Measurements from ENCODE around the gene PRSS58.

PRSS58 gene

DNA sequence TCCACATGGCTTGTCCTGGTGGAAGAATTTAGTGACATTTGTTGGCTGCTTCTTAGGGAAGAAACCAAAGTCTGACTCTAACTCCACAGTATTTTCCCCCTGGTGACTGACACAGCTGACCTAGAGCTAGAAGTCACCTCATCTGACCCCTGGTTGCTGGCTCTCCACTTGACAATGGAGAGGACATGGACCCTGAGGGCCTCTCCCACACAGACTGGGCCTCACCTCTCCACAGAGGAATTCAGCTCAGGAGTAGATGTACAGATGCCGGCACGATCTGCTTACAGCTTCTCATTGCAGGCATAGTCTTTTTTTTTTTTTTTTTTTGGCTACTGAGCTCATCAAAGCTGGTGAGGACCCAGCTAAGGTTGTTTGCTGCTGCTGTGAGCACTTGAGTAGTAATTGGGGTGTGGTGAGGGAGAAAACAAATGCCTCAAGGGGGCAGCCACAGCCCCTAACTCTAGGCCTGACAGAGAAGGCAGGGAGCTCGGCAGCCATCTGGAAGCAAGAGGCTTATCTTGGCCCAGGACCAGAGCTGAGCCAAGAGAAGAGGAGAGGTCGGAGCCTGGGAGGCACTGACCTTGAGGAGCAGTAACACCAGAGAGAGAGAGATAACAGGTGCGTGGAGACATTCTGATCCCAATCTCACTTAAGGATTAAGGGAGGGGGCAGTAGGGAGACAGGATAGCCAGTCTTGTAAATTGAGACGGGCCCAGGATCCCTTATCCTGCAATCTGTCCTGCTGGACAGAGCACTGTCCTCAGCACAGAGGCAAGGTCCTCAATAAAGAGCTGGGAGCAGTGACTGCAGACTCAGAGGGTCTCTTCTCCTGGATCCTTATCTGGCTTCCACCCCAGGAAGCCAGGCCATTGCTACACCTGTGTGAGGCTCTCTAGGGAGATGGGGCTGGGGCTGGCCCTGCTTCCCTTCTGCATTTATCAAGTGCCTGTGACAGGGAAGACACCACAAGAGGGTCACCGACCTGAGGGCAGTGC, 9.4 kb downstream of the PRSS58 start:
- Histone ChIP-seq H3K9me3 (ENCODE audit: control insufficient read depth, insufficient read depth, low read length) (no peaks in the 10 kb centered on the region), H3K36me3 (ENCODE audit: control insufficient read depth, low read length) (no peaks in the 10 kb centered on the region), H3K27me3 (ENCODE audit: control insufficient read depth, low read length) (no peaks in the 10 kb centered on the region), H4K20me1 (ENCODE audit: control insufficient read depth, insufficient read depth, low read depth, low read length) (no peaks in the 10 kb centered on the region), H3K9me2 (replicated peaks; ENCODE audit: control insufficient read depth, low read length) (no peaks in the 10 kb centered on the region), H3K4me1 (ENCODE audit: control insufficient read depth, low read length) (no peaks in the 10 kb centered on the region), H3K4me3 (ENCODE audit: low read length) (no peak overlapping the region), H3K27ac (ENCODE audit: low read depth, low read length) (no peak overlapping the region), H3K4me2 (ENCODE audit: low read length) (no peak overlapping the region), H3K79me2 (ENCODE audit: control insufficient read depth, low read length) (no peaks in the 10 kb centered on the region), H3F3A (ENCODE audit: control insufficient read depth, insufficient read depth) (no peaks in the 10 kb centered on the region)
- TF ChIP-seq EZH2phosphoT487 (IDR thresholded peaks at IDR 0.05; ENCODE audit: borderline replicate concordance, low read length) (no peak), CTCF (IDR thresholded peaks at IDR 0.05; ENCODE audit: low read depth, low read length, poor library complexity, severe bottlenecking) (no peak)

GRCh38 chr7:142243823-142244222, 14.0 kb downstream of the PRSS58 start:
- Histone ChIP-seq H3K4me2 (ENCODE audit: low read length) (no peak overlapping the region), H4K20me1 (ENCODE audit: control insufficient read depth, insufficient read depth, low read depth, low read length) (no peaks in the 10 kb centered on the region), H3F3A (ENCODE audit: control insufficient read depth, insufficient read depth) (no peaks in the 10 kb centered on the region), H3K9me2 (replicated peaks; ENCODE audit: control insufficient read depth, low read length) (no peaks in the 10 kb centered on the region), H3K79me2 (ENCODE audit: control insufficient read depth, low read length) (no peaks in the 10 kb centered on the region), H3K36me3 (ENCODE audit: control insufficient read depth, low read length) (no peaks in the 10 kb centered on the region), H3K4me1 (ENCODE audit: control insufficient read depth, low read length) (no peaks in the 10 kb centered on the region), H3K27me3 (ENCODE audit: control insufficient read depth, low read length) (no peaks in the 10 kb centered on the region), H3K27ac (ENCODE audit: low read depth, low read length) (no peak overlapping the region), H3K9me3 (ENCODE audit: control insufficient read depth, insufficient read depth, low read length) (no peaks in the 10 kb centered on the region), H3K4me3 (ENCODE audit: low read length) (no peak overlapping the region)
- no peak for TF ChIP-seq EZH2phosphoT487 (IDR thresholded peaks at IDR 0.05; ENCODE audit: borderline replicate concordance, low read length)

DNA sequence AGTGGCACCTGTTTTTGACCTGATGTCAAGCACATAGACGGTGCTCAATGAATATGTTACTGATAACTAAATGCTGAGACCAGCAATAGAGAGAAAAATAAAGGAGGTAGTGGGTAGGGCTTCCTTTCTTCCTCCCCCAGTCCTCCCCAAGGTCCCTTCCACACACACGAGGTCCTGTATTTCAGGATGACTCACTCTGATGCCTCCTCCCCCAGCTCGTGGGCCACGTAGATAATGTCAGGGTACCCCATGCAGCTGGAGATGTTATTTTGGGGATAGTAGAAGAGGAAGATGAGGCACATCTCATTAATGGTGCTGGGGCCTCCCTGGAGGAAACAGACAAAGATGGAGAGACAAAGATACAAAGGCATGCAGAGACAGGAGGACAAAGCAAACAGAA, 17.3 kb downstream of the PRSS58 start:
- H3K9me2 ChIP-seq (replicated peaks; ENCODE audit: control insufficient read depth, low read length), result no peaks in the 10 kb centered on the region
- no peaks in the 10 kb centered on the region for H4K20me1 ChIP-seq (ENCODE audit: control insufficient read depth, insufficient read depth, low read depth, low read length)
- no peaks in the 10 kb centered on the region for H3K4me1 ChIP-seq (ENCODE audit: control insufficient read depth, low read length)
- H3F3A ChIP-seq (ENCODE audit: control insufficient read depth, insufficient read depth), result no peaks in the 10 kb centered on the region
- no peak overlapping the region for H3K4me2 ChIP-seq (ENCODE audit: low read length)
- TF ChIP-seq EZH2phosphoT487 (IDR thresholded peaks at IDR 0.05; ENCODE audit: borderline replicate concordance, low read length) (no peak), CTCF (IDR thresholded peaks at IDR 0.05; ENCODE audit: low read depth, low read length, poor library complexity, severe bottlenecking) (no peak)
- no peak overlapping the region for H3K4me3 ChIP-seq (ENCODE audit: low read length)
- H3K9me3 ChIP-seq (ENCODE audit: control insufficient read depth, insufficient read depth, low read length), result no peaks in the 10 kb centered on the region
- H3K36me3 ChIP-seq (ENCODE audit: control insufficient read depth, low read length), result no peaks in the 10 kb centered on the region
- H3K79me2 ChIP-seq (ENCODE audit: control insufficient read depth, low read length), result no peaks in the 10 kb centered on the region
- H3K27me3 ChIP-seq (ENCODE audit: control insufficient read depth, low read length), result no peaks in the 10 kb centered on the region; the same call in 1 of the 2 replicates
- H3K27ac ChIP-seq (ENCODE audit: low read depth, low read length), result no peak overlapping the region

GRCh38 chr7:142231716-142232115, 26.1 kb downstream of the PRSS58 start:
- H3K79me2 ChIP-seq (ENCODE audit: control insufficient read depth, low read length), result no peaks in the 10 kb centered on the region
- no peaks in the 10 kb centered on the region for H3K36me3 ChIP-seq (ENCODE audit: control insufficient read depth, low read length)
- no peak overlapping the region for H3K27ac ChIP-seq (ENCODE audit: low read depth, low read length)
- H3K9me2 ChIP-seq (replicated peaks; ENCODE audit: control insufficient read depth, low read length), result no peaks in the 10 kb centered on the region
- no peak overlapping the region for H3K4me2 ChIP-seq (ENCODE audit: low read length)
- no peak for TF ChIP-seq CTCF (IDR thresholded peaks at IDR 0.05; ENCODE audit: low read depth, low read length, poor library complexity, severe bottlenecking)
- TF ChIP-seq EZH2phosphoT487 (IDR thresholded peaks at IDR 0.05; ENCODE audit: borderline replicate concordance, low read length), result no peak
- H3K9me3 ChIP-seq (ENCODE audit: control insufficient read depth, insufficient read depth, low read length), result no peaks in the 10 kb centered on the region
- H4K20me1 ChIP-seq (ENCODE audit: control insufficient read depth, insufficient read depth, low read depth, low read length), result no peaks in the 10 kb centered on the region
- no peaks in the 10 kb centered on the region for H3K4me1 ChIP-seq (ENCODE audit: control insufficient read depth, low read length)
- H3K4me3 ChIP-seq (ENCODE audit: low read length), result no peak overlapping the region
- no peaks in the 10 kb centered on the region for H3F3A ChIP-seq (ENCODE audit: control insufficient read depth, insufficient read depth)
- no peaks in the 10 kb centered on the region; the same call in 1 of the 2 replicates for H3K27me3 ChIP-seq (ENCODE audit: control insufficient read depth, low read length)
